ENCODE data around the gene GPR42. TPM values are rescaled to one million over a fixed set of nuclear protein-coding genes. Genes with fewer than 3 reads are reported as not detected.

GPR42 gene
- total RNA-seq, 6 experiments from 2014 or later: not detected

DNA sequence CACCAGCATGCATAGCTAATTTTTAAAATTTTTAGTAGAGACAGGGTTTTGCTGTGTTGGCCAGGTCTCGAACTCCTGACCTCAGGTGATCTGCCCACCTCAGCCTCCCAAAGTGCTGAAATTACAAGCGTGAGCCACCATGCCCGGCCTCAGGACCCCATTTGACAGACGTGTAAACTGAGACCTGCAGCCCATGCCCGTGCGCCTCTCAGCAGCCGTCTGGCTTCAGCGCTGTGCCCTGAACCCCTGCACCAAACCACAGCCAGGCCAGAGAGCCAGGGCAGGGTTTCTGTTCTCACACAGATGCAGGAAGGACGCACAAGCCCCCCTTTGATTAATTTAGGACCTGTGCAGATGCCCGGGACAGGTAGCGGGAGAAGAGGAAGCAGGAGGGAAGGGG lies 30.4 kb upstream of the GPR42 start:
- Histone ChIP-seq H3K4me1 (no peaks in the 10 kb centered on the region), H3K36me3 (no peaks in the 10 kb centered on the region), H3K4me3 (no peak overlapping the region), H3K9me3 (no peaks in the 10 kb centered on the region), H3K27me3 (no peaks in the 10 kb centered on the region), H3K27ac (no peak overlapping the region)
- 77% methylated on average over 10 of the region's 11 CpGs for WGBS (ENCODE audit: insufficient coverage, low coverage, low lambda C conversion rate, missing lambda C conversion rate)
- peak in 1 of 3 donors; percentile 5 for DNase-seq
- no peak for ATAC-seq
- TF ChIP-seq, protein P1, sequence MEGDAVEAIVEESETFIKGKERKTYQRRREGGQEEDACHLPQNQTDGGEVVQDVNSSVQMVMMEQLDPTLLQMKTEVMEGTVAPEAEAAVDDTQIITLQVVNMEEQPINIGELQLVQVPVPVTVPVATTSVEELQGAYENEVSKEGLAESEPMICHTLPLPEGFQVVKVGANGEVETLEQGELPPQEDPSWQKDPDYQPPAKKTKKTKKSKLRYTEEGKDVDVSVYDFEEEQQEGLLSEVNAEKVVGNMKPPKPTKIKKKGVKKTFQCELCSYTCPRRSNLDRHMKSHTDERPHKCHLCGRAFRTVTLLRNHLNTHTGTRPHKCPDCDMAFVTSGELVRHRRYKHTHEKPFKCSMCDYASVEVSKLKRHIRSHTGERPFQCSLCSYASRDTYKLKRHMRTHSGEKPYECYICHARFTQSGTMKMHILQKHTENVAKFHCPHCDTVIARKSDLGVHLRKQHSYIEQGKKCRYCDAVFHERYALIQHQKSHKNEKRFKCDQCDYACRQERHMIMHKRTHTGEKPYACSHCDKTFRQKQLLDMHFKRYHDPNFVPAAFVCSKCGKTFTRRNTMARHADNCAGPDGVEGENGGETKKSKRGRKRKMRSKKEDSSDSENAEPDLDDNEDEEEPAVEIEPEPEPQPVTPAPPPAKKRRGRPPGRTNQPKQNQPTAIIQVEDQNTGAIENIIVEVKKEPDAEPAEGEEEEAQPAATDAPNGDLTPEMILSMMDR (IDR thresholded peaks at IDR 0.05): no peak
- TF ChIP-seq POLR2A (IDR thresholded peaks at IDR 0.05): no peak
- intact Hi-C loops (cut with DNase I): loop anchor here in 1 of 2 donors (10.0 kb wide), 1 partner anchor 134 kb away; no protein-coding TSS in a partner anchor

DNA sequence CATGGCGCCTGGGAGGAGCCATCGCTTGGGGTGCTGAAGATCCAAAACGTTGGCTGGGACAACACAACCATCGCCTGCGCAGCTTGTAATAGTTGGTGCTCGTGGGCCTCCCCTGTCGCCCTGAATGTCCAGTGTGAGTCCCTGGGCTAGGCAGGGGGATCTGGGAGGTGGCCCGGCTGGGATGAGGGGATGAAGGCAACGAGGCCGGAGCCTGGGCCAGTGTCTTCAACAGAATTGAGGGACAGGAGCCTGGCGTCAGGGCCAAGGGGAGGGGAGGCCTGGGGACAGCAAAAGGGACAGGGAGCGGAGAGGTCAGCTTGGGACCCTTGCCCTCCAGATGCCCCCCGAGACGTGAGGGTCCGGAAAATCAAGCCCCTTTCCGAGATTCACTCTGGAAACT lies 29.9 kb upstream of the GPR42 start:
- Histone ChIP-seq H3K36me3 (no peaks in the 10 kb centered on the region), H3K9me3 (no peaks in the 10 kb centered on the region), H3K4me1 (no peaks in the 10 kb centered on the region), H3K27me3 (no peaks in the 10 kb centered on the region), H3K27ac (no peak overlapping the region), H3K4me3 (no peak overlapping the region)
- DNase-seq (peak in 1 of 3 donors; percentile 25), ATAC-seq (no peak)
- 70% methylated on average over 12 of the region's 16 CpGs for WGBS (ENCODE audit: insufficient coverage, low coverage, low lambda C conversion rate, missing lambda C conversion rate)
- TF ChIP-seq POLR2A (IDR thresholded peaks at IDR 0.05): no peak
- TF ChIP-seq, protein P1 (IDR thresholded peaks at IDR 0.05): no peak
- intact Hi-C loops (cut with DNase I): loop anchor here in 1 of 2 donors (10.0 kb wide), 1 partner anchor 134 kb away; no protein-coding TSS in a partner anchor

DNA sequence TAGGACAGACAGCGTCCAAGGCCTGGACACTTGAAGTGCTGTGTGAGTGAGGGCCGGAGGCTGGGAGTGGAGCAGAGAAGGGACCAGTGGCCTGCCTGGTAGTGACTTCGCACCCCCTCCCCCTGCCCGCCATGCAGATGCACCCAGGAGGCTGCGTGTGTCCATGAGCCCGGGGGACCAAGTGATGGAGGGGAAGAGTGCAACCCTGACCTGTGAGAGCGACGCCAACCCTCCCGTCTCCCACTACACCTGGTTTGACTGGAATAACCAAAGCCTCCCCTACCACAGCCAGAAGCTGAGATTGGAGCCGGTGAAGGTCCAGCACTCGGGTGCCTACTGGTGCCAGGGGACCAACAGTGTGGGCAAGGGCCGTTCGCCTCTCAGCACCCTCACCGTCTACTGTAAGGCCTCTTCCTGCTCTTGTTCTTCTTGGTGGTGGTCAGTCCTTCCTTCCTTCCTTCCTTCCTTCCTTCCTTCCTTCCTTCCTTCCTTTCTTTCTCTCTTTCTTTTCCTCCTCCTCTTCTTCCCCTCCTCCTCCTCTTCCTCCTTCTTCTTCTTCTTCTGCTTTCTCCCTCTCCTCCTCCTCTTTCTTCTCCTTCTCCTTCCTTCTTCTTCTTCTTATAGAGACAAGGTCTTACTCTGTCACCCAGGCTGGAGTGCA lies 29.2 kb upstream of the GPR42 start:
- WGBS (ENCODE audit: insufficient coverage, low coverage, low lambda C conversion rate, missing lambda C conversion rate): 33% methylated on average over 5 of the region's 14 CpGs
- DNase-seq (peak in 1 of 3 donors; percentile 29), ATAC-seq (no peak)
- H3K36me3 ChIP-seq: no peaks in the 10 kb centered on the region
- no peak overlapping the region for H3K4me3 ChIP-seq
- intact Hi-C loops (cut with DNase I): loop anchor here in 1 of 2 donors (10.0 kb wide), 1 partner anchor 133 kb away; no protein-coding TSS in a partner anchor
- H3K4me1 ChIP-seq: no peaks in the 10 kb centered on the region
- no peak overlapping the region for H3K27ac ChIP-seq
- no peaks in the 10 kb centered on the region for H3K9me3 ChIP-seq
- H3K27me3 ChIP-seq: no peaks in the 10 kb centered on the region
- no peak for TF ChIP-seq POLR2A (IDR thresholded peaks at IDR 0.05)
- TF ChIP-seq, protein P1 (IDR thresholded peaks at IDR 0.05): no peak

DNA sequence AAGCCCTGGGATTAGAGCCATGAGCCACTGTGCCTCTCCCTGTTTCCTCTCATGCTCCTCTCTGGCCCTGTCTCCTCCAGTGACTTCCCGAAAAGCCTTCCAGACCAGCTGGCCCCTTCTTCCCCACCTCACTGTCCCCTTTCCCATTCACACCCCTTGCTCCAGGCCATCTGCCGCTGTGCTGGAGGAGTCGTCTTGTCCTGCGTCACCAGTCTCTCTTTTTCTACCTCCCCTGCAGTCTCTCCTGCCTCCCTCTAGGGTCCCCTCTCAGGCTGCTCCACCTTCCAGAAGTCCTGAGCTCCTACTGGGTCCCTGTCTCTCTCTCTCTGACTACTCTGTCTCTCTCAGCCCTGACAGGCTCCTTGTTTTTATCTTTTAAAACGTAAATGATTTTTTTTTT lies 28.4 kb upstream of the GPR42 start:
- Histone ChIP-seq H3K27me3 (no peaks in the 10 kb centered on the region), H3K27ac (no peak overlapping the region), H3K4me1 (no peaks in the 10 kb centered on the region), H3K4me3 (no peak overlapping the region), H3K36me3 (no peaks in the 10 kb centered on the region), H3K9me3 (no peaks in the 10 kb centered on the region)
- TF ChIP-seq POLR2A (IDR thresholded peaks at IDR 0.05): no peak
- TF ChIP-seq, protein P1 (IDR thresholded peaks at IDR 0.05): no peak
- no peak for ATAC-seq
- intact Hi-C loops (cut with DNase I): loop anchor here in 1 of 2 donors (10.0 kb wide), 1 partner anchor 132 kb away; no protein-coding TSS in a partner anchor
- 61% methylated on average over 5 of the region's 5 CpGs for WGBS (ENCODE audit: insufficient coverage, low coverage, low lambda C conversion rate, missing lambda C conversion rate)
- DNase-seq: peak in 1 of 3 donors; percentile 17
